Measurements from ENCODE around the gene PINLYP.

PINLYP gene

GRCh38 chr19:43622070-43622469, 46.5 kb downstream of the PINLYP start:
- DNase-seq (ENCODE audit: low spot score): no peak
- in situ Hi-C loops (cut with MboI; ENCODE audit: low sequenced_read_pairs, unreplicated experiment): no loop called here
- TF ChIP-seq CTCF (IDR thresholded peaks at IDR 0.05; ENCODE audit: borderline replicate concordance, control extremely low read depth, extremely low read depth, insufficient read depth, missing control alignments): no peak

GRCh38 chr19:43622956-43623355, 47.4 kb downstream of the PINLYP start:
- DNase-seq (ENCODE audit: low spot score): no peak
- in situ Hi-C loops (cut with MboI; ENCODE audit: low sequenced_read_pairs, unreplicated experiment): no loop called here
- TF ChIP-seq CTCF (IDR thresholded peaks at IDR 0.05; ENCODE audit: borderline replicate concordance, control extremely low read depth, extremely low read depth, insufficient read depth, missing control alignments): no peak

- TF ChIP-seq CTCF (IDR thresholded peaks at IDR 0.05; ENCODE audit: borderline replicate concordance, control extremely low read depth, extremely low read depth, insufficient read depth, missing control alignments): no peak
- in situ Hi-C loops (cut with MboI; ENCODE audit: low sequenced_read_pairs, unreplicated experiment): no loop called here
- DNase-seq (ENCODE audit: low spot score): no peak
Measured at GRCh38 chr19:43623889-43624670, 48.5 kb downstream of the PINLYP start.

GRCh38 chr19:43624933-43625332, 49.3 kb downstream of the PINLYP start:
- TF ChIP-seq CTCF (IDR thresholded peaks at IDR 0.05; ENCODE audit: borderline replicate concordance, control extremely low read depth, extremely low read depth, insufficient read depth, missing control alignments): peak; percentile 71
- DNase-seq (ENCODE audit: low spot score): peak; percentile 92
- in situ Hi-C loops (cut with MboI; ENCODE audit: low sequenced_read_pairs, unreplicated experiment): no loop called here

GRCh38 chr19:43625918-43626579, 50.4 kb downstream of the PINLYP start:
- TF ChIP-seq CTCF (IDR thresholded peaks at IDR 0.05; ENCODE audit: borderline replicate concordance, control extremely low read depth, extremely low read depth, insufficient read depth, missing control alignments): no peak
- DNase-seq (ENCODE audit: low spot score): no peak
- in situ Hi-C loops (cut with MboI; ENCODE audit: low sequenced_read_pairs, unreplicated experiment): no loop called here

- no peak for TF ChIP-seq CTCF (IDR thresholded peaks at IDR 0.05; ENCODE audit: borderline replicate concordance, control extremely low read depth, extremely low read depth, insufficient read depth, missing control alignments)
Measured at GRCh38 chr19:43626838-43627237, 51.2 kb downstream of the PINLYP start.

More at GRCh38 chr19:43626838-43627237, 51.2 kb downstream of the PINLYP start:
- in situ Hi-C loops (cut with MboI; ENCODE audit: low sequenced_read_pairs, unreplicated experiment): no loop called here
- DNase-seq (ENCODE audit: low spot score): no peak

Data from GM13976 (cell line).